ENCODE data around the gene ASAH2B.

Gene ASAH2B

GRCh38 chr10:50796693-50797092 is 57.0 kb downstream of the ASAH2B start:
- DNase-seq (ENCODE audit: low spot score) (no peak), FAIRE-seq (no peak)

- DNase-seq (ENCODE audit: low spot score) (no peak), FAIRE-seq (no peak)
These were observed 58.6 kb downstream of the ASAH2B start for GRCh38 chr10:50798297-50798696.

- DNase-seq (ENCODE audit: low spot score): no peak
- FAIRE-seq: no peak
These were observed 59.9 kb downstream of the ASAH2B start for GRCh38 chr10:50799595-50799994.

GRCh38 chr10:50805981-50806622 is 66.4 kb downstream of the ASAH2B start:
- DNase-seq (ENCODE audit: low spot score) (no peak), FAIRE-seq (no peak)

GRCh38 chr10:50807851-50808776 is 68.4 kb downstream of the ASAH2B start:
- FAIRE-seq (no peak), DNase-seq (ENCODE audit: low spot score) (no peak)
